NAMALWA (cell line): ENCODE data around the gene CDCP1.

Experiments
- DNase-seq: peaks from one replicate; pipeline ENCODE4 v3.0.0-alpha.2; 2015; ENCODE audit warnings: low spot score

CDCP1 gene, protein sequence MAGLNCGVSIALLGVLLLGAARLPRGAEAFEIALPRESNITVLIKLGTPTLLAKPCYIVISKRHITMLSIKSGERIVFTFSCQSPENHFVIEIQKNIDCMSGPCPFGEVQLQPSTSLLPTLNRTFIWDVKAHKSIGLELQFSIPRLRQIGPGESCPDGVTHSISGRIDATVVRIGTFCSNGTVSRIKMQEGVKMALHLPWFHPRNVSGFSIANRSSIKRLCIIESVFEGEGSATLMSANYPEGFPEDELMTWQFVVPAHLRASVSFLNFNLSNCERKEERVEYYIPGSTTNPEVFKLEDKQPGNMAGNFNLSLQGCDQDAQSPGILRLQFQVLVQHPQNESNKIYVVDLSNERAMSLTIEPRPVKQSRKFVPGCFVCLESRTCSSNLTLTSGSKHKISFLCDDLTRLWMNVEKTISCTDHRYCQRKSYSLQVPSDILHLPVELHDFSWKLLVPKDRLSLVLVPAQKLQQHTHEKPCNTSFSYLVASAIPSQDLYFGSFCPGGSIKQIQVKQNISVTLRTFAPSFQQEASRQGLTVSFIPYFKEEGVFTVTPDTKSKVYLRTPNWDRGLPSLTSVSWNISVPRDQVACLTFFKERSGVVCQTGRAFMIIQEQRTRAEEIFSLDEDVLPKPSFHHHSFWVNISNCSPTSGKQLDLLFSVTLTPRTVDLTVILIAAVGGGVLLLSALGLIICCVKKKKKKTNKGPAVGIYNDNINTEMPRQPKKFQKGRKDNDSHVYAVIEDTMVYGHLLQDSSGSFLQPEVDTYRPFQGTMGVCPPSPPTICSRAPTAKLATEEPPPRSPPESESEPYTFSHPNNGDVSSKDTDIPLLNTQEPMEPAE

DNA sequence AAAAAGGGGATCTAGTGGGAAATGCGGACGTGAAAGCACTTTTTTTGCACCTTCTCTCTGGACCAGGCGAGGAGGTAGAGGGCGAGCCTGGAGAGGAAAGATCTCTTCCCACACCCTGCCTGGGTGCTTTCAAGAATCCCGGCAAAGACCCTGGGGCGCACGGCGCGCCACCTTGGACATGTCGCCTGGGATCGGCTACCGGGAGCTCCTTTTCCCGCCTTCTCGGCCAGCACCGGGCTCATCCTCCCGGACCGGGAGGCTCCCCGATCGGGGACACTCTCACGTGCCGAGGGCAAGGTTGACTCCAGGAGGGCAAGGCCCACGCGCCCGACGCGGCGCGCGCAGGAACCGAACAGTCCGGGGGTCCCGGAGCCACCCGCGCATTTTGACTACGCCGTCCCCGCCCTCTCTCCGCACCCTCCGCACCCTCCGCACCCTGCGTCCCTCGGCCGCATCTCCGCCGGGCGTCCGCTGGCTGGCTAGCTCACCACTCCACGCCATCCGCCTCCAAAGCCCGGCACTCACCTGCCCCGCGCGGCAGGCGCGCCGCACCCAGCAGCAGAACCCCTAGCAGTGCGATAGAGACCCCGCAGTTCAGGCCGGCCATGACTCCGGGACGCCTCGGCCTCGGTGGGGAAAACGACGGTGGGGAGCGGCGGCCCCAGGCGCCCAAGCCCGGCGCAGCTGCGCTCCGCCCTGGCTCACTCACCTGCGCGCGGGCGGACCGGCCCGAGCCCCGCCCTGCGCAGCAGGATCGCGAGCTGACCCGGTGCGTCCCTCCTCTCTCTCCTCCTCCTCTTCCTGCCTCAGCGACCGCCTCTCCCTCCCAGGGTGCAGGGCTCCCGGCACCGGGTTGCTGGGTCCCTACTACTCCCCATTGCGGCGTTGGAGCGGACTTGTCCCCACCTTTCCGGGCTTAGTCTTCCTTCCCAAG is at the start of gene CDCP1:
CDCP1 (minus strand) TSS at position 698 of the 934 bp plus-strand sequence; CDS start at position 607, 91 bp downstream.
- DNase-seq: no peak

DNA sequence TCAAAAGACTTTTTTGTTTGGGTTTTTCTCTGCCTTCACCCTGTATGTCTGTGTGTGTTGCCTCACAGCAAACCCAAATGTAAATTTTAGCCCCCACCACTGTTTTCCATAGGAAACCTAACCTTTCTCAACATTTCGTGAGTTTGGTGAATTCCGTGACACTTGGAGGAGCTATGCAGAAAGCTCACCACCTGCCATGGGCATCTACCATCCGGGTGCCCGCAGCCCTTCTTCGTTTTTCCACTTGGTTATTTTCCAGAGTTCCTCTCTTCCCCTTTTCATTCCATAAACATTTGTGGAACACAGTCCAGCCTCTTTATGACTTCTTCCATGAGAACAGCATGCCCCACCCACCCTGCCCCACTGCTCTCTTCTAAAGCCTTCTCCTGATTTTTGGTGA is 48.6 kb upstream of the CDCP1 start:
- no peak for DNase-seq

DNA sequence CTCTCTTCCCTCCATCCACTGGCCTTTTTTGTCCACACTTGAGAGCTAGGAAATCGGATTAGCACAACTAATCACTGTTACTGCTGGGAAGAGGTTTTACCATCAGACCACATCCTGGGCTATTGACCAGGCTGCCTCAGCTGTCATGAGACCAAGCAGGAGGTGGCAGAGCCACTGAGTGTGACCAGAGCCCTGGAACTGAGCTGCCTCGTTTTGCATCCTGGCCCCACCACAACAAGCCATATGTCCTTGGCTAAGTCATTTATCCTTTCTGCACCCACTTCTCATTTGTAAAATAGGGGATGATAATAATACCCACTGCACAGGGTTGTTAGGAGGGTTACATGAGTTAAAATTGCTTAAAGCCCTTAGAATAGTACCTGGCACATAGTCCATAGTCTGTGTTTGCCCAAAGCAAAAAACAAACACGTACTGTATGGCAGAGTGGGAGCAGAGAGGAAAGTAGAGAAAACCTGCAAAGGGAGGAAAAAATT is 45.8 kb upstream of the CDCP1 start:
- DNase-seq: no peak

GRCh38 chr3:45191424-45191823 is 45.2 kb upstream of the CDCP1 start:
- DNase-seq: no peak

- no peak for DNase-seq
Measured at GRCh38 chr3:45188719-45189659, 42.8 kb upstream of the CDCP1 start.

- DNase-seq: no peak
Measured at GRCh38 chr3:45187694-45188141, 41.5 kb upstream of the CDCP1 start.

DNA sequence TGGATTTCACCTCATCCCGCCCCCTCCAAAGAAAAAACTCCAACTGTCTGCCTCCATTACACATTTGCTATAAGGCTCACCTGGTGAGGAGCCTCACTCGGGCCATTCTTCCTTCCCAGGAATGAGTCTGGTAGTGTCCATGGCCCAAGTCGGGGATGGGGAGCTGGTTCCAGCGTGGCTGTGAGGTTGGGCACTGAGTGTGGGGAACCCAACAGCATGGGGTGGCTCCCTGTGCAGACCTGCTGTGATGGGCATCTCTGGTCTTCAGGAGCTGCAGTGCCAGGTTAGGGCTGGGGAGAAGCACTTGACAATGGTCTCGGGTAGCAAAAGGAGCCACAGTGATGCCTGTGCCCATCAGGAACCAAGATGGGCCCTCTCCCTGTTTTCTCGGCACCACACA is 40.7 kb upstream of the CDCP1 start:
- DNase-seq: no peak

- DNase-seq: no peak
Measured at GRCh38 chr3:45185461-45185860, 39.3 kb upstream of the CDCP1 start.

- DNase-seq: no peak
Measured at GRCh38 chr3:45185052-45185451, 38.9 kb upstream of the CDCP1 start.

DNA sequence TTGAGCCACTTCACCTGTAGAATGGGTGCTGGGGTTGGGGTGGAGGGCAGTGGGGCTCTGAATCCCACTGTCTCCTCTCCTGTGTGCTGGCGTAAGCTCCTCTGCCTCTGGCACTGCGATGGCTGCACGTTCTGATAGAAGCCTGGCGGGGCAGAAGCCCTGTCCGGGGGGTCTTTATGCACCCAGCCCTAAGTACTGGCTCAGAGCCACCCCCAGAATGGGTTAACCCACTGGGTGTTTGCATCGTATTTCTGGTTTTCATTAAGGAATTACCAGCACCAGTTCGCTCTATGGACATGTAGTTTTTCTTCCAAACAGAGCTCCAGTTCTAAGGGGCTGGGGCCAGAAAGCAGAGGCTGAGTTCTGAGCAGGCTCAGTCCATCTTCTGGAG is 37.7 kb upstream of the CDCP1 start:
- DNase-seq: no peak

DNA sequence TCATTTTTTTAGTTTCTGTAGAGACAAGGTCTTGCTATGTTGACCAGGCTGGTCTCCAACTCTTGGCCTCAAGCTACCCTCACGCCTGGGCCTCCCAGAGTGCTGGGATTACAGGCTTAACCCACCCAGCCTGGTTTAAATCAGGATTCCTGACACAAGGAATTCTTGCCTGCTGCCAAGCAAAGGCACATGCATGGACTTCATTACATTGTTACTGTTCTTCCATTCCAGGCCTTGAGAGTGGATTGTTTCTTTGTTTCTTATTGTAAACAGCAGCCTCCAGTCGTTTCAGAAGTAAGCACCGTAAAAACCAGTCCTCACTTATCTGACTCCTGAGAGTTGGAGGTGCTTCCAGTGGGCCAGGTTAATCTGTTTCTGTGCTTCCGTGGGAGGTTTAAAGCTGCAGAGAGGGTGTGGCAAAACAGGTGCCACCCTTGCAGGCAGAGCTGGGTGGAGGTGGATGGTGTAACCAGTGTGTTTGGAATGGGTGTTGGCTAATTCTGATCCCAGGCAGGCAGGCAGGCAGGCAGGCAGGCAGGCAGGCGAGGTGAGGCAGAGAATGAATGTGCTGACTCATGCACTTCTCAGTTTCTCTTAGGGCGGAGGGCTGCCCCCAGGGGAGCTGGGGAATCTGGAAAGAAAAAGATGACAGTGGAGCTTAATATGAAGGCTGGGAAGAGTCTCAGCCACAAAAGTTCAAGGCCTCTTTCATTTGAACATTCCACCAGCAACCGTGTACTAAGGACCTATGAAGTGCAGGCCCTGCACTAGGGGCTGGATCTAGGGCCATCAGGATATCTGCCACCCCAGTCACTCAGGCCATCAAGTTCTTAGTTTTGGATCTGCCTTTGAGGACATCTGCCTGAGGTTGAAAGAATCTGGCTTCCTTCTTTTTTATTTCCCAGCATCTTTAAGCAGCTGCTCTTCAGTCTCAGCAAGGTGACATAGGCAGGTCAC is 37.0 kb upstream of the CDCP1 start:
- no peak for DNase-seq

GRCh38 chr3:45181496-45181895 is 35.3 kb upstream of the CDCP1 start:
- no peak for DNase-seq

DNA sequence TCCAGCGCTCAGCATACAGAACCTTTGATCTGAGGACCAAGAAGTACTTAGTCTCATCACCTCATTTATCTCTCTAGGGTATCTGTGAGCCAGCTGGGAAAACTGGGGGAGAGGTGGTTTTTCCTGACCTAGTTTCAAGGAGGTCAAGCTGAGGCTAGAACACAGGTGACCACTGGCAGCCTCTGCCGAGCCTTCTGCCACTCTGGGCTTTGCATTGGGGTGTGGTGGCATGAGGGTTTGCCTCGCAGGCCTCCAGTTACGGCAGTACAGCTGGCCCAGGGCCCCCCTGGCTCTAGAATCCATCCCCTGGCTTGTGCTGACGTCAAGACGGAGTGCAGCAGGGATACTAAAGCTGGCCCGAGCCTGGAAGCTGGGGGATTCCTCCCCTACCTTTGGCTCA is 34.7 kb upstream of the CDCP1 start:
- DNase-seq: no peak

- no peak for DNase-seq
Measured at GRCh38 chr3:45180051-45180450, 33.9 kb upstream of the CDCP1 start.

DNA sequence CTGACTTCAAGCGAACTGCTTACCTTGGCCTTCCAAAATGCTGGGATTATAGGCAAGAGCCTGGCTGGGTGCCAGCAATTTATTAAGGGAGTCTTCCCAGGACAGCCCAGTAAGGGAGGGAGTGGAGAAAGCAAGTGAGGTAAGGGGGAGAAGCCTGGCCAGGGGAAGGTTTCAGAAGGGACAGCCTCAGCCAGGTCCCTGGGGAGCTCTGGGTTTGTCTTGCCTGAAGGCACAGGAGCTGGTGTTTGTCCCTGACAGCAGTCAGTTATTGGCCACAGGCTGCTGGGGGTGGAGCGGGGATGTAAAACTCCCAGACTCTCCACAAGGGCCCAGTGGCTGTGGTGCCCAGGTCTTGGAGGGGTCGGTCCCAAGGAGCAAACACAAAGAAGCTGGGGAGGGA is 33.0 kb upstream of the CDCP1 start:
- DNase-seq: no peak

DNA sequence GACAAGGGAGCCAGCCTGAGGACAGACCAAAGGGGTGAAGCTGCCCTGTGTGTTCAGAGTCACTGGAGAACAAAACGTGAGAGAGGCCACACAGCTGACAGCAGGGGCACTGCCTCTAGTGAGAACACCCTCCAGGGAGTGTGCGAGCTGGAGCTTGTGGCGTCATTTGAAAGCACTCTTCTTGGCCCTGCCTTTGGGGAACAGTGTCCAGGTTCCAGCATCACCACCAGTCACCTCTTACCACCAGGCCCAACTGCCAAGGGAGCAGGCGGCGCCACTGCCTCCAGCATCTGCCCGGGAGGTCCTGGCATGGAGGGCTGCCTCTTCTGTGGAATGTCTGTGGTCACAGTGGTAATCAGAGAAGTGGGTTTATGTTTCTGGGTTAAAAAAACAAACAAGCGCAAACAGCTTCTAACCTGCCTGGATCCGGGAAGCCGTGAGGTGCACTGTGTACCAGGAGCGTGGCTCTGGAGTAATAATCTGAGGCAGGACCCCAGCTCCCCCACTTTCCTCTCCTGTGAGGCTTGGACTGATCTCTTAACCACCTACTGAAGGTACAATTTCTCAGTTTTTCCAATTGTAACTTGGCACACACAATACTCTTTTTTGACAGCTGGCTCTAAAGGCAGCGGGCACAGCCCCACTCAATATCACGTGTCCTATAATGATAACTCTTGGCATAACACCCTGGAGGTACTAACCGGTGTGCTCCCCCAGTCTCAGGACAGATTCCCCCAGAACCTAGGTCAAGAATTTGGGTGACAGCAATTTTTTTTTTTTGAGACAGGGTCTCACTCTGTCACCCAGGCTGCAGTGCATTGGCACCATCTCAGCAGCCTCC is 32.2 kb upstream of the CDCP1 start:
- DNase-seq: no peak

- no peak for DNase-seq
Measured at GRCh38 chr3:45176912-45177311, 30.7 kb upstream of the CDCP1 start.

DNA sequence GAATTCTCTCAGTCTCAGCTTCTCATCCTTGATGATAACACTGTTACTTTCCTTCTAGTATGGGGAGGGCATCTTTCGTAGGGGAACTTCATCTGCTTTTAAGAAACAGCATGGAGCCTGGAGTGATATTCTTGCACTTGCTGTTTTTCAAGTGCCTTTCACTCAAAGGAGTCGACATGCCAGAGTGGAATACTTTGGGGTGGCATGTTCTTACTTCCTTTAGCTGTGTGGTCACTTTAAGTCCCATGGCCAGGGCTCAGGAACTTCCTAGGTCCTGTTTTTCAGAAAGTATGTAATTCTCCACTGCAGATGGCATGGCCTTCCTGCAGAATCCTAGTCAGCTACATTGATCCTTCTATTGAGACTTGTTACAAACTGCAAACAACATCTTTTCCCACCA is 28.1 kb upstream of the CDCP1 start:
- no peak for DNase-seq

GRCh38 chr3:45173776-45174175 is 27.6 kb upstream of the CDCP1 start:
- DNase-seq: no peak
